ENCODE data around the gene KLK15. TPM values are rescaled to one million over a fixed set of nuclear protein-coding genes. Genes with fewer than 3 reads are reported as not detected.

KLK15 gene
- total and polyA plus RNA-seq, 2 of the 13 experiments (the other 11 are each of a cell fraction or from before 2014, with no cell fraction given) = not detected

GRCh38 chr19:50835785-50836542, 2.6 kb upstream of the KLK15 start (continued):
- TF ChIP-seq SNAI1 (CRISPR knock-in tag; IDR thresholded peaks at IDR 0.05; ENCODE audit: borderline replicate concordance) = no peak
- TF ChIP-seq ZFP82 (CRISPR knock-in tag; IDR thresholded peaks at IDR 0.05; ENCODE audit: borderline replicate concordance) = 0 out of 2 replicates have a peak, but pooled peaks have one; percentile 14
- no peak for TF ChIP-seq REPIN1 (CRISPR knock-in tag; IDR thresholded peaks at IDR 0.05; ENCODE audit: borderline replicate concordance, low read depth)
- peak; percentile 47; the same call in 1 of the 2 replicates for TF ChIP-seq CCDC6 (CRISPR knock-in tag; IDR thresholded peaks at IDR 0.05)
- peak; percentile 58 for TF ChIP-seq SPEN (CRISPR knock-in tag; IDR thresholded peaks at IDR 0.05; ENCODE audit: low read depth)
- no peak for TF ChIP-seq ZNF747 (CRISPR knock-in tag; IDR thresholded peaks at IDR 0.05; ENCODE audit: borderline replicate concordance)
- TF ChIP-seq ZNF749 (CRISPR knock-in tag; IDR thresholded peaks at IDR 0.05; ENCODE audit: borderline replicate concordance) = no peak
- 0 out of 2 replicates have a peak, but pooled peaks have one; percentile 10 for TF ChIP-seq RARA (CRISPR knock-in tag; IDR thresholded peaks at IDR 0.05)
- TF ChIP-seq FOSL1 (CRISPR knock-in tag; IDR thresholded peaks at IDR 0.05; ENCODE audit: borderline replicate concordance) = no peak
- TF ChIP-seq ZNF335 (CRISPR knock-in tag; IDR thresholded peaks at IDR 0.05) = peak; percentile 78; the same call in 1 of the 2 replicates
- TF ChIP-seq, protein P1, sequence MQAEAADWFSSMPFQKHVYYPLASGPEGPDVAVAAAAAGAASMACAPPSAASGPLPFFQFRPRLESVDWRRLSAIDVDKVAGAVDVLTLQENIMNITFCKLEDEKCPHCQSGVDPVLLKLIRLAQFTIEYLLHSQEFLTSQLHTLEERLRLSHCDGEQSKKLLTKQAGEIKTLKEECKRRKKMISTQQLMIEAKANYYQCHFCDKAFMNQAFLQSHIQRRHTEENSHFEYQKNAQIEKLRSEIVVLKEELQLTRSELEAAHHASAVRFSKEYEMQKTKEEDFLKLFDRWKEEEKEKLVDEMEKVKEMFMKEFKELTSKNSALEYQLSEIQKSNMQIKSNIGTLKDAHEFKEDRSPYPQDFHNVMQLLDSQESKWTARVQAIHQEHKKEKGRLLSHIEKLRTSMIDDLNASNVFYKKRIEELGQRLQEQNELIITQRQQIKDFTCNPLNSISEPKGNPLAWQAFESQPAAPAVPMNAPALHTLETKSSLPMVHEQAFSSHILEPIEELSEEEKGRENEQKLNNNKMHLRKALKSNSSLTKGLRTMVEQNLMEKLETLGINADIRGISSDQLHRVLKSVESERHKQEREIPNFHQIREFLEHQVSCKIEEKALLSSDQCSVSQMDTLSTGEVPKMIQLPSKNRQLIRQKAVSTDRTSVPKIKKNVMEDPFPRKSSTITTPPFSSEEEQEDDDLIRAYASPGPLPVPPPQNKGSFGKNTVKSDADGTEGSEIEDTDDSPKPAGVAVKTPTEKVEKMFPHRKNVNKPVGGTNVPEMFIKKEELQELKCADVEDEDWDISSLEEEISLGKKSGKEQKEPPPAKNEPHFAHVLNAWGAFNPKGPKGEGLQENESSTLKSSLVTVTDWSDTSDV (CRISPR knock-in tag; IDR thresholded peaks at IDR 0.05) = 0 out of 2 replicates have a peak, but pooled peaks have one; percentile 37
- TF ChIP-seq SMAD3 (CRISPR knock-in tag; IDR thresholded peaks at IDR 0.05) = no peak
- TF ChIP-seq TCF12 (IDR thresholded peaks at IDR 0.05) = no peak
- no peak for TF ChIP-seq TCF12 (CRISPR knock-in tag; IDR thresholded peaks at IDR 0.05)
- TF ChIP-seq ZNF720 (CRISPR knock-in tag; IDR thresholded peaks at IDR 0.05) = no peak
- TF ChIP-seq TMF1 (CRISPR knock-in tag; IDR thresholded peaks at IDR 0.05; ENCODE audit: low read depth) = no peak
- peak; percentile 43; the same call in 1 of the 2 replicates for TF ChIP-seq MYC (CRISPR knock-in tag; IDR thresholded peaks at IDR 0.05; ENCODE audit: borderline replicate concordance)
- TF ChIP-seq ZNF124 (CRISPR knock-in tag; IDR thresholded peaks at IDR 0.05) = no peak
- TF ChIP-seq, protein P2, sequence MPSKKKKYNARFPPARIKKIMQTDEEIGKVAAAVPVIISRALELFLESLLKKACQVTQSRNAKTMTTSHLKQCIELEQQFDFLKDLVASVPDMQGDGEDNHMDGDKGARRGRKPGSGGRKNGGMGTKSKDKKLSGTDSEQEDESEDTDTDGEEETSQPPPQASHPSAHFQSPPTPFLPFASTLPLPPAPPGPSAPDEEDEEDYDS (CRISPR knock-in tag; IDR thresholded peaks at IDR 0.05) = peak; percentile 33; the same call in 1 of the 2 replicates
- peak; percentile 45 for TF ChIP-seq CTCF (CRISPR knock-in tag; IDR thresholded peaks at IDR 0.05)
- peak; percentile 49 for TF ChIP-seq SKI (IDR thresholded peaks at IDR 0.05; ENCODE audit: partially characterized antibody)
- TF ChIP-seq TBX2 (CRISPR knock-in tag; IDR thresholded peaks at IDR 0.05; ENCODE audit: borderline replicate concordance) = peak; percentile 15; the same call in 1 of the 2 replicates
- TF ChIP-seq SP1 (IDR thresholded peaks at IDR 0.05) = no peak
- TF ChIP-seq SP1 (CRISPR knock-in tag; IDR thresholded peaks at IDR 0.05) = peak; percentile 85
- no peak for TF ChIP-seq IKZF4 (CRISPR knock-in tag; IDR thresholded peaks at IDR 0.05; ENCODE audit: borderline replicate concordance, low read depth, not compliant biosample characterization)
- no peak for TF ChIP-seq ZNF333 (CRISPR knock-in tag; IDR thresholded peaks at IDR 0.05; ENCODE audit: borderline replicate concordance)
